ENCODE results near the gene CXCR4.

DNA sequence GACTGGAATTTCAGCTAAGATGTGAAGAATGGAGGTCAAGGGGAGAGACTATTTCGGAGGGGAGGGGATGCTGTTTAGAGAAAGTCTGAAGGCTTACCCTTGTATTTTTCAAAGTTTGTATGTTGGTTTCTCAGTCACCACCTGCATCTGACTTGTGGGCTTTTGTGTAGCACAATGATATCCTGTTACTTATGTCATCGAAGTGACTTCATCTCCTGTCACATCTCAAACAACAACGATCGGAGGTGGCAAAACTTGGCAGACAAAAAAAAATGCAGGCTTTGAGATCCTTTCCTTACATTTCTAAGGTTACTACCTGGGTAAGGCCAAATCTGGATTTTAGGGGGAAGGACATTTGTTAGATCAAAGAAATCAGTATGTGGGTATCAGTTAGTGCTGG is 11.7 kb upstream of the CXCR4 start:
- TF ChIP-seq, protein P1, sequence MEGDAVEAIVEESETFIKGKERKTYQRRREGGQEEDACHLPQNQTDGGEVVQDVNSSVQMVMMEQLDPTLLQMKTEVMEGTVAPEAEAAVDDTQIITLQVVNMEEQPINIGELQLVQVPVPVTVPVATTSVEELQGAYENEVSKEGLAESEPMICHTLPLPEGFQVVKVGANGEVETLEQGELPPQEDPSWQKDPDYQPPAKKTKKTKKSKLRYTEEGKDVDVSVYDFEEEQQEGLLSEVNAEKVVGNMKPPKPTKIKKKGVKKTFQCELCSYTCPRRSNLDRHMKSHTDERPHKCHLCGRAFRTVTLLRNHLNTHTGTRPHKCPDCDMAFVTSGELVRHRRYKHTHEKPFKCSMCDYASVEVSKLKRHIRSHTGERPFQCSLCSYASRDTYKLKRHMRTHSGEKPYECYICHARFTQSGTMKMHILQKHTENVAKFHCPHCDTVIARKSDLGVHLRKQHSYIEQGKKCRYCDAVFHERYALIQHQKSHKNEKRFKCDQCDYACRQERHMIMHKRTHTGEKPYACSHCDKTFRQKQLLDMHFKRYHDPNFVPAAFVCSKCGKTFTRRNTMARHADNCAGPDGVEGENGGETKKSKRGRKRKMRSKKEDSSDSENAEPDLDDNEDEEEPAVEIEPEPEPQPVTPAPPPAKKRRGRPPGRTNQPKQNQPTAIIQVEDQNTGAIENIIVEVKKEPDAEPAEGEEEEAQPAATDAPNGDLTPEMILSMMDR (IDR thresholded peaks at IDR 0.05; ENCODE audit: borderline replicate concordance, extremely low read depth, low read length, poor library complexity, severe bottlenecking): no peak
- TF ChIP-seq EZH2 (IDR thresholded peaks at IDR 0.05; ENCODE audit: borderline replicate concordance, low read depth, low read length, severe bottlenecking): no peak

Measured in DND-41 (cell line).